ENCODE measurements around the gene TMEM271.

The TMEM271 gene

DNA sequence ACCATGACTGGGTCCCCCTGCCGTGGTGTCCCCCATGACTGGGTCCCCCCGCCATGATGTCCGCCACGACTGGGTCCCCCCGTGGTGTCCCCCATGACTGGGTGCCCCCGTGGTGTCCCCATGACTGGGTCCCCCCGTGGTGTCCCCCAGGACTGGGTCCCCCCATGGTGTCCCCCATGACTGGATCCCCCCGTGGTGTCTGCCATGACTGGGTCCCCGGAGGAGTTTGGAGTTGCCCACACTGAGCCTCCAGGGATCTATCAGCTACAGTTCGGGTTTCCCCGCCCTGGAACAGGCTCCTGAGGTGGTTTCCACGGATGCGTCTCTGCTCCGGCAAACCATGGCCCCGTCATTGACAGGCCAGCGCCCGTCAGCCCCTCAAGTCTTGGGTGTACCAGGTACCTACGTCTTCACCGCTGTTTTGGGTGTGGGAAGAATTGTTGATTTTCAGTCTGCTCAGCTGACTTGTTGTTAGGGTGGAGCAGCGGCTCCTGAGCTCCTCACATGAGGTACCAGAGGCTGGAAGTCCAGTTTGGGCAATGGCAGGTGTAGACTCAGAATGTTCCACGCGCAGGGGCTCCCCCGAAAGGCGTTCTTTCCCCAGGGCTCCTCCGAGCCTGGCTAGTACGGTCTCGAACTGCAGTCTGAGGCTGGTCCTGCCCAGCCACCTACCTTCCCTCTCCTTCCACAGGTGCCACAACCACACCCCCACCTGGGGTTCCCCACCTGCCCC lies 41.0 kb upstream of the TMEM271 start:
- TF ChIP-seq, protein P1, sequence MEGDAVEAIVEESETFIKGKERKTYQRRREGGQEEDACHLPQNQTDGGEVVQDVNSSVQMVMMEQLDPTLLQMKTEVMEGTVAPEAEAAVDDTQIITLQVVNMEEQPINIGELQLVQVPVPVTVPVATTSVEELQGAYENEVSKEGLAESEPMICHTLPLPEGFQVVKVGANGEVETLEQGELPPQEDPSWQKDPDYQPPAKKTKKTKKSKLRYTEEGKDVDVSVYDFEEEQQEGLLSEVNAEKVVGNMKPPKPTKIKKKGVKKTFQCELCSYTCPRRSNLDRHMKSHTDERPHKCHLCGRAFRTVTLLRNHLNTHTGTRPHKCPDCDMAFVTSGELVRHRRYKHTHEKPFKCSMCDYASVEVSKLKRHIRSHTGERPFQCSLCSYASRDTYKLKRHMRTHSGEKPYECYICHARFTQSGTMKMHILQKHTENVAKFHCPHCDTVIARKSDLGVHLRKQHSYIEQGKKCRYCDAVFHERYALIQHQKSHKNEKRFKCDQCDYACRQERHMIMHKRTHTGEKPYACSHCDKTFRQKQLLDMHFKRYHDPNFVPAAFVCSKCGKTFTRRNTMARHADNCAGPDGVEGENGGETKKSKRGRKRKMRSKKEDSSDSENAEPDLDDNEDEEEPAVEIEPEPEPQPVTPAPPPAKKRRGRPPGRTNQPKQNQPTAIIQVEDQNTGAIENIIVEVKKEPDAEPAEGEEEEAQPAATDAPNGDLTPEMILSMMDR (IDR thresholded peaks at IDR 0.05; ENCODE audit: borderline replicate concordance, control extremely low read depth, extremely low read depth, insufficient read depth, missing control alignments), result no peak
- DNase-seq (ENCODE audit: low spot score), result no peak
- in situ Hi-C loops (cut with MboI; ENCODE audit: low sequenced_read_pairs, unreplicated experiment), result no loop called here

DNA sequence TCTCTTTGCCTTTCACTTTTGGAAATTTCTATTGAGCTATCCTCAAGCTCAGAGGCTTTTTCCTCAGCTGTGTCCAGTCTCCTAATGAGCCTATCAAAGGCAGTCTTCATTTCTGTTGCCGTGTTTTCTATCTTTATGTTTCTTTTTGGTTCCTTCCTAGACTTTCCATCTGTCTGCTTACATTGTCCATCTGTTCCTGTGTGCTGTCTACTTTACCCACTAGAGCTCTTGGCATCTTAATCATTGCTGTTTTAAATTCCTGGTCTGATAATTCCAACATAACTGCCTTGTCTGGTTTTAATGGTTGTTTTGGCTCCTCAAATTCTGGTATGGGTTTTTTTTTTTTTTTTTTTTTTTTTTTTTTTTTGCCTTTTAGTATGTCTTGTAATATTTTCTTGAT lies 40.0 kb upstream of the TMEM271 start:
- no peak for DNase-seq (ENCODE audit: low spot score)
- TF ChIP-seq, protein P1 (IDR thresholded peaks at IDR 0.05; ENCODE audit: borderline replicate concordance, control extremely low read depth, extremely low read depth, insufficient read depth, missing control alignments), result no peak
- in situ Hi-C loops (cut with MboI; ENCODE audit: low sequenced_read_pairs, unreplicated experiment), result no loop called here

- no peak for DNase-seq (ENCODE audit: low spot score)
- TF ChIP-seq, protein P1 (IDR thresholded peaks at IDR 0.05; ENCODE audit: borderline replicate concordance, control extremely low read depth, extremely low read depth, insufficient read depth, missing control alignments), result no peak
- in situ Hi-C loops (cut with MboI; ENCODE audit: low sequenced_read_pairs, unreplicated experiment), result no loop called here
Observed at GRCh38 chr4:613126-613525, 37.0 kb upstream of the TMEM271 start.

DNA sequence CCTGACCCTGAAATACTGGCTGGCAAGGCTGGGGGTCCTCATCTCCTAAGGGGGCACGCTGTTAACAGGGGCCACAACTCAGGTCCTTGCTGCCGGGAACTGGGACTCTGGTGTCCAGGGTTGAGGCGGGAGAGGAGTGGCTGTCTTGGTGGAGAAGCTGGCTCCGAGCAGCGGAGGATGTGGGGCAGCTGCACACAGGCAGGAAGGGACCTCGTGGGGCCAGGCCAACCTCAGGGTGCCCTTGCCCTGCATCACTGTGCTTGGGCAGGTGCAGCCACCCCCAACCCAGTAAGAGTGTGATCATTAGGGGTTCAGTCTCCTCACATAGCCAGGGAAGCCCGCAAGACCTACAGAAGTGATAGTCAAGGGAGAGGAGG lies 36.6 kb upstream of the TMEM271 start:
- in situ Hi-C loops (cut with MboI; ENCODE audit: low sequenced_read_pairs, unreplicated experiment), result no loop called here
- TF ChIP-seq, protein P1 (IDR thresholded peaks at IDR 0.05; ENCODE audit: borderline replicate concordance, control extremely low read depth, extremely low read depth, insufficient read depth, missing control alignments), result no peak
- no peak for DNase-seq (ENCODE audit: low spot score)

- in situ Hi-C loops (cut with MboI; ENCODE audit: low sequenced_read_pairs, unreplicated experiment), result no loop called here
- TF ChIP-seq, protein P1 (IDR thresholded peaks at IDR 0.05; ENCODE audit: borderline replicate concordance, control extremely low read depth, extremely low read depth, insufficient read depth, missing control alignments), result no peak
- DNase-seq (ENCODE audit: low spot score), result no peak
Observed at GRCh38 chr4:612052-612748, 36.1 kb upstream of the TMEM271 start.

GRCh38 chr4:610411-611261 lies 34.5 kb upstream of the TMEM271 start:
- no peak for DNase-seq (ENCODE audit: low spot score)
- TF ChIP-seq, protein P1 (IDR thresholded peaks at IDR 0.05; ENCODE audit: borderline replicate concordance, control extremely low read depth, extremely low read depth, insufficient read depth, missing control alignments), result no peak
- in situ Hi-C loops (cut with MboI; ENCODE audit: low sequenced_read_pairs, unreplicated experiment), result no loop called here
